ENCODE data around the gene LHFPL3. TPM values are rescaled to one million over a fixed set of nuclear protein-coding genes. Genes with fewer than 3 reads are reported as not detected.

Gene LHFPL3
- total RNA-seq, 1 experiment from 2014 or later = not detected

- Mint-ChIP-seq H3K36me3 (ENCODE audit: insufficient read depth in 1 of 3, low read depth in 3 of 3) (no peaks in the 10 kb centered on the region), H3K9me3 (no peaks in the 10 kb centered on the region)
Measured at GRCh38 chr7:104445393-104445792, 117.0 kb downstream of the LHFPL3 start.

More at GRCh38 chr7:104445393-104445792, 117.0 kb downstream of the LHFPL3 start:
- Histone ChIP-seq H3K4ac (ENCODE audit: low read depth, low read length) (no peak overlapping the region), H2AFZ (ENCODE audit: low read length) (no peak overlapping the region), H2BK12ac (ENCODE audit: insufficient read length, low read depth, low read length) (no peak overlapping the region), H2BK20ac (ENCODE audit: low read depth, low read length, poor library complexity, severe bottlenecking) (no peak overlapping the region), H3K4me2 (ENCODE audit: insufficient read depth, insufficient read length, low read length) (no peak overlapping the region), H2BK120ac (ENCODE audit: low read depth, low read length, poor library complexity, severe bottlenecking) (no peak overlapping the region), H3K9ac (ENCODE audit: extremely low read depth, insufficient read length, low read length) (no peak overlapping the region), H3K27ac (ENCODE audit: insufficient read length, low read depth, low read length) (no peak overlapping the region), H2AK5ac (ENCODE audit: insufficient read length, low read length) (no peak overlapping the region), H4K20me1 (ENCODE audit: control insufficient read depth, insufficient read depth, insufficient read length) (no peaks in the 10 kb centered on the region), H3K79me1 (ENCODE audit: insufficient read depth, low read depth, low read length, poor library complexity, severe bottlenecking) (no peaks in the 10 kb centered on the region), H3K23ac (ENCODE audit: insufficient read length, low read depth, low read length) (no peak overlapping the region), H3K4me1 (ENCODE audit: insufficient read depth, low read length) (no peaks in the 10 kb centered on the region), H4K5ac (ENCODE audit: insufficient read length, low read depth, low read length) (no peak overlapping the region), H4K8ac (replicated peaks; ENCODE audit: insufficient read length, low read depth, low read length) (no peak overlapping the region), H4K91ac (ENCODE audit: insufficient read length, low read depth, low read length) (no peak overlapping the region), H3K79me2 (ENCODE audit: insufficient read depth, low read length) (no peaks in the 10 kb centered on the region), H3K56ac (ENCODE audit: insufficient read length, low read depth, low read length) (no peak overlapping the region), H3T11ph (ENCODE audit: low read length) (no peak overlapping the region), H2BK5ac (ENCODE audit: insufficient read length, low read length) (no peak overlapping the region), H3K18ac (ENCODE audit: insufficient read length, low read depth, low read length) (no peak overlapping the region), H3K23me2 (ENCODE audit: insufficient read length, low read depth, low read length, poor library complexity, severe bottlenecking) (no peaks in the 10 kb centered on the region), H2BK15ac (ENCODE audit: low read depth, low read length) (no peak overlapping the region), H3K9me3 (ENCODE audit: control insufficient read depth, low read depth, low read length) (no peaks in the 10 kb centered on the region), H3K27me3 (ENCODE audit: insufficient read depth, low read length) (no peaks in the 10 kb centered on the region), H3K14ac (ENCODE audit: insufficient read depth, low read length) (no peak overlapping the region)
- Mint-ChIP-seq H3K27ac (no peak overlapping the region), H3K4me1 (0 out of 4 replicates have a peak, but pooled peaks cover 0 to 3% of the 10 kb centered on the region in 2 experiments), H3K4me3 (no peak overlapping the region), H3K27me3 (ENCODE audit: low read depth) (no peaks in the 10 kb centered on the region)
- no CpG with 5 or more reads among the region's 1 CpG for WGBS (ENCODE audit: extremely low coverage, insufficient read length, low lambda C conversion rate)
- DNase-seq = no peak
- no peak for TF ChIP-seq CTCF (conservative IDR thresholded peaks at IDR 0.05)
